ENCODE measurements around the gene KANSL1. TPM values are rescaled to one million over a fixed set of nuclear protein-coding genes. Genes with fewer than 3 reads are reported as not detected.

Gene KANSL1
- total RNA-seq, 1 donor from 2014 or later, result 56.0 TPM

- no peak for DNase-seq (ENCODE audit: low read depth in 2 of 2)
Measured at GRCh38 chr17:45985447-45985846, 207.8 kb downstream of the KANSL1 start.

DNA sequence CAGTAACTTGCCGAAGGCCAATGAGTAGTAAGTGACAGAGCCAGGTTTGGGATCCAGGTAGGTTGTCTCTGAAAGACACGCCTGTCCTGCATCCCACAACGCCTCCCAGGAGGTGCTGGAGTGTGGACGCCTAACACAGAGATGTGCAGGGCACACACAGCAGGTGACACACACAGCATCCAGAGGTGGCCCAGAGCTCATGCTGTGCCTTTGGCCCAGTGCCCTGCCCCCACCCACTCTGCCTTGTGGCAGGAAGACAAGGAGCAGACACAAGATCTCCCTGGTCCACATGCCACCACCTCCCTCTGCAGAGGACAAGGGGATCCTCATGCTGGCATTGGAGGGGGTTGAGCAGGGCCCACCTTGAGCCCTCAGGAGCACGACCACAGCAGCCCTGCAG, 208.9 kb downstream of the KANSL1 start:
- DNase-seq (ENCODE audit: low read depth in 2 of 2), result no peak

DNA sequence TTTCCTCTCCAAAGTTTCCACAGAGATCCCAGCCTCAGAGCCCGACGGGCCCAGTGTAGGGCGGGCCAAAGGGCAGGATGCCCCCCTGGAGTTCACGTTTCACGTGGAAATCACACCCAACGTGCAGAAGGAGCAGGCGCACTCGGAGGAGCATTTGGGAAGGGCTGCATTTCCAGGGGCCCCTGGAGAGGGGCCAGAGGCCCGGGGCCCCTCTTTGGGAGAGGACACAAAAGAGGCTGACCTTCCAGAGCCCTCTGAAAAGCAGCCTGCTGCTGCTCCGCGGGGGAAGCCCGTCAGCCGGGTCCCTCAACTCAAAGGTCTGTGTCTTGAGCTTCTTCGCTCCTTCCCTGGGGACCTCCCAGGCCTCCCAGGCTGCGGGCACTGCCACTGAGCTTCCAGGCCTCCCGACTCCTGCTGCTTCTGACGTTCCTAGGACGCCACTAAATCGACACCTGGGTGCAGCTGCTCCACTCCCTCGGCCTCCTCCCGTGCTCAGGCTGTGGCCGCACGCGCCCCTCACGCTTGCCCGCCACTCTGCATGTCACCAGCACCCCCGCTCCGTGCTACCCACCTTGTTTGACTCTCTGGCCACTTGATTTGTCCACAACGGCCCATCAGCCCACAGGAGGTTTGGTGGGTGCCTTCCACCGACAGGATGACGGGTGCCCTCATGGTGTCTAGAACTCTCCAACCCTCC, 209.5 kb downstream of the KANSL1 start:
- no peak for DNase-seq (ENCODE audit: low read depth in 2 of 2)

- DNase-seq (ENCODE audit: low read depth in 2 of 2), result no peak
Measured at GRCh38 chr17:45982791-45983613, 210.2 kb downstream of the KANSL1 start.

- no peak for DNase-seq (ENCODE audit: low read depth in 2 of 2)
Measured at GRCh38 chr17:45981306-45981705, 211.9 kb downstream of the KANSL1 start.

- DNase-seq (ENCODE audit: low read depth in 2 of 2), result no peak
Measured at GRCh38 chr17:45980855-45981254, 212.4 kb downstream of the KANSL1 start.

Other genes with a start within 250 kb of the KANSL1 start
- gene STH, start 194.2 kb downstream of the KANSL1 start, total RNA-seq, result not detected in 2 replicates
- 0.51 and 1.7 TPM in 2 replicates for gene LRRC37A, start 101.7 kb upstream of the KANSL1 start, total RNA-seq
- gene ARL17B, start 168.3 kb upstream of the KANSL1 start, total RNA-seq, result 1.3 and 3.8 TPM in 2 replicates